K562 (cell line): Measurements from ENCODE around the gene SATB2. TPM values are rescaled to one million over a fixed set of nuclear protein-coding genes. Genes with fewer than 3 reads are reported as not detected.

ENCODE experiments used
- ATAC-seq: fragments of 200-7000 bp; cut with Tn5 transposase; 3 replicates; pipeline ENCODE4 v1.9.1; 2020; ENCODE audit warnings: moderate library complexity
- BruUV-seq: library from RNA; stranded (reverse); fragments of 400-500 nt; replicated peaks from 2 replicates; lab custom pipeline; 2021; lab: Mats Ljungman, UMichigan
- CTCF ChIA-PET: fragments of 300-600 bp; formaldehyde crosslinking; extraction: SDS; loops from one replicate; lab custom pipeline; 2021; ENCODE audit warnings: low intra/inter-chr PET ratio; lab: Yijun Ruan, JAX
- POLR2A ChIA-PET: fragments of 300-600, 350-650 bp; sonication (Branson Sonifier 250); formaldehyde crosslinking; extraction: SDS; loops from one replicate; lab custom pipeline; 2021; ENCODE audit warnings: antibody characterized with exemption, inconsistent platforms; lab: Yijun Ruan, JAX
- DNase-seq, 4 experiments: peaks; one replicate each; pipeline versions ENCODE4 v3.0.0 to v3.0.0-alpha.2; 2011 to 2018; ENCODE audit warnings: low spot score in 3 of 4, mixed read lengths in 3 of 4; ENCODE audit errors: extremely low read depth in 1 of 4
- FAIRE-seq: peaks from 2 replicates; lab custom pipeline; 2011; peaks lifted over from hg19 to GRCh38; lab: Jason Lieb, UNC
- H2AFZ ChIP-seq: 2 replicates; pipeline ENCODE4 v1.6.0; 2011; ENCODE audit warnings: low read depth, low read length, control low read depth, inconsistent platforms
- H3K27ac ChIP-seq: fragments of 200-600 bp; 3 replicates; pipeline ENCODE4 v1.8.0; 2011; ENCODE audit warnings: low read depth, mild to moderate bottlenecking, control low read depth, inconsistent platforms, low read length, moderate library complexity, mixed read lengths; ENCODE audit errors: extremely low read depth
- H3K27me3 ChIP-seq, 2 experiments: fragments of 300-600 bp in 1 of 2; 2 replicates in 1 of 2; 3 replicates in 1 of 2; pipeline versions ENCODE4 v1.6.0 to v1.8.0; 2011; ENCODE audit warnings: inconsistent platforms in 2 of 2, low read length in 2 of 2, mild to moderate bottlenecking in 1 of 2, mixed read lengths in 1 of 2, moderate library complexity in 1 of 2; ENCODE audit not compliant: control insufficient read depth in 2 of 2, insufficient read depth in 2 of 2
- H3K36me3 ChIP-seq: fragments of 300-600 bp; 3 replicates; pipeline ENCODE4 v1.8.0; 2011; ENCODE audit warnings: mild to moderate bottlenecking, low read length, inconsistent platforms; ENCODE audit not compliant: control insufficient read depth, insufficient read depth
- H3K4me1 ChIP-seq, 2 experiments: fragments of 200-600 bp in 1 of 2; replicated peaks in 1 of 2; 2 replicates in 1 of 2; 3 replicates in 1 of 2; pipeline versions ENCODE4 v1.5.1 to v1.8.0; 2011; ENCODE audit warnings: inconsistent platforms in 2 of 2, low read length in 2 of 2, mild to moderate bottlenecking in 1 of 2, mixed read lengths in 1 of 2, moderate library complexity in 1 of 2; ENCODE audit not compliant: control insufficient read depth in 2 of 2, insufficient read depth in 2 of 2
- H3K4me2 ChIP-seq: 2 replicates; pipeline ENCODE4 v1.6.1; 2011; ENCODE audit warnings: low read length, control low read depth, inconsistent platforms, mixed read lengths; ENCODE audit not compliant: insufficient read depth
- H3K4me3 ChIP-seq: fragments of 200-600 bp; sonication (generic), shearing (Covaris generic); 2 replicates; pipeline ENCODE4 v1.5.1; 2016; ENCODE audit warnings: control low read depth, inconsistent platforms
- H3K79me2 ChIP-seq: fragments of 200-600 bp; 3 replicates; pipeline ENCODE4 v1.8.0; 2011; ENCODE audit warnings: low read length, inconsistent platforms; ENCODE audit not compliant: control insufficient read depth, insufficient read depth
- H3K9ac ChIP-seq, 2 experiments: 2 replicates each; pipeline versions ENCODE4 v1.6.0 to v1.6.1; 2011; ENCODE audit warnings: low read depth in 2 of 2, low read length in 2 of 2, control low read depth in 1 of 2, inconsistent platforms in 1 of 2, mild to moderate bottlenecking in 1 of 2, mixed read lengths in 1 of 2; ENCODE audit not compliant: insufficient read depth in 1 of 2
- H3K9me1 ChIP-seq: one replicate; pipeline ENCODE4 v1.6.0; 2011; ENCODE audit warnings: inconsistent platforms, mild to moderate bottlenecking, low read length, moderate library complexity; ENCODE audit not compliant: control insufficient read depth, insufficient read depth
- H3K9me3 ChIP-seq: replicated peaks from 2 replicates; pipeline ENCODE4 v1.5.1; 2011; ENCODE audit warnings: low read depth, low read length, inconsistent platforms; ENCODE audit not compliant: control insufficient read depth, insufficient read depth
- H4K20me1 ChIP-seq: replicated peaks from 2 replicates; pipeline ENCODE4 v1.6.1; 2011; ENCODE audit warnings: low read length, inconsistent platforms, mixed read lengths; ENCODE audit not compliant: control insufficient read depth, insufficient read depth
- ARID3A ChIP-seq: IDR thresholded peaks from 2 replicates; pipeline ENCODE4 v1.6.1; 2012; ENCODE audit warnings: low read depth, low read length, improper control_type of control experiment, borderline replicate concordance
- C11orf30 ChIP-seq: fragments of 450-650 bp; IDR thresholded peaks from 2 replicates; pipeline ENCODE4 v1.6.1; 2016; ENCODE audit warnings: low read depth, mild to moderate bottlenecking
- CBFA2T3 ChIP-seq: fragments of 450-650 bp; IDR thresholded peaks from 2 replicates; pipeline ENCODE4 v1.6.1; 2017
- CBX3 ChIP-seq, 2 experiments: IDR thresholded peaks; 1 replicate in 1 of 2; 2 replicates in 1 of 2; pipeline ENCODE4 v1.6.1; 2012; ENCODE audit warnings: inconsistent platforms in 2 of 2, low read length in 2 of 2, borderline replicate concordance in 1 of 2, control low read depth in 1 of 2
- ETV5 ChIP-seq: sonication (generic); formaldehyde crosslinking; IDR thresholded peaks from 2 replicates; pipeline ENCODE4 v1.4.0; 2020; ENCODE audit warnings: low read depth, mild to moderate bottlenecking, missing genetic modification reagents
- FOSL1 ChIP-seq: fragments of 200-800 bp; sonication (Bioruptor generic); conservative IDR thresholded peaks from 2 replicates; pipeline ENCODE4 v1.6.1; 2016; ENCODE audit warnings: missing genetic modification characterization, missing compliant biosample characterization
- FOXA3 ChIP-seq, 2 experiments: fragments of 450-650 bp in 1 of 2; sonication (generic) in 1 of 2; formaldehyde crosslinking; IDR thresholded peaks in 1 of 2; conservative IDR thresholded peaks in 1 of 2; 2 replicates each; pipeline versions ENCODE4 v1.4.0 to v1.8.0; 2020 to 2022; ENCODE audit warnings: mild to moderate bottlenecking in 2 of 2, missing genetic modification reagents in 1 of 2
- ILF3 ChIP-seq: fragments of 450-650 bp; IDR thresholded peaks from 2 replicates; pipeline ENCODE4 v1.6.1; 2018; ENCODE audit warnings: antibody characterized with exemption, mild to moderate bottlenecking, moderate library complexity, borderline replicate concordance
- MLX ChIP-seq, 2 experiments: fragments of 450-650 bp in 1 of 2; sonication (generic) in 1 of 2; formaldehyde crosslinking; conservative IDR thresholded peaks; 2 replicates each; pipeline versions ENCODE4 v1.4.0 to v1.8.1; 2020 to 2022; ENCODE audit warnings: mild to moderate bottlenecking in 1 of 2, missing genetic modification reagents in 1 of 2
- NR0B1 ChIP-seq: fragments of 450-650 bp; IDR thresholded peaks from one replicate; pipeline ENCODE4 v1.6.1; 2018; ENCODE audit warnings: mild to moderate bottlenecking, moderate library complexity; ENCODE audit not compliant: partially characterized antibody
- PML ChIP-seq: IDR thresholded peaks from 2 replicates; pipeline ENCODE4 v1.6.1; 2012; ENCODE audit warnings: low read length, inconsistent platforms
- POLR3G ChIP-seq: IDR thresholded peaks from 2 replicates; pipeline ENCODE4 v1.6.1; 2011; ENCODE audit not compliant: insufficient read length, insufficient replicate concordance; ENCODE audit errors: extremely low read depth
- RFX1 ChIP-seq: fragments of 450-650 bp; IDR thresholded peaks from 2 replicates; pipeline ENCODE4 v1.6.1; 2016; ENCODE audit warnings: mild to moderate bottlenecking, moderate library complexity
- SMARCB1 ChIP-seq: IDR thresholded peaks from 2 replicates; pipeline ENCODE4 v1.6.1; 2011; ENCODE audit warnings: improper control_type of control experiment, low read depth; ENCODE audit not compliant: insufficient read length
- TFE3 ChIP-seq: fragments of 450-650 bp; formaldehyde crosslinking; IDR thresholded peaks from 2 replicates; pipeline ENCODE4 v1.4.0; 2020; ENCODE audit warnings: mild to moderate bottlenecking, mixed read lengths
- WGBS: fragments of 100-300 bp; shearing (Covaris generic); methylation state at CpG from one replicate; pipeline ENCODE4 v1.1.6; 2016; ENCODE audit warnings: low coverage, mixed read lengths; ENCODE audit not compliant: insufficient coverage; ENCODE audit errors: missing lambda C conversion rate; 5-methylcytosine and 5-hydroxymethylcytosine counted together
- in situ Hi-C: fragments of 300-500 bp; cut with MboI; formaldehyde crosslinking; loops from 4 replicates; pipeline ENCODE4 v1.15.0; 2018; ENCODE audit warnings: inconsistent platforms, mixed read lengths
- intact Hi-C: fragments of 100-400 bp; cut with micrococcal nuclease; formaldehyde crosslinking; loops from 2 replicates; pipeline ENCODE4 v1.14.2; 2022
- polyA plus RNA-seq, 8 experiments: library from polyadenylated mRNA; depleted of rRNA in 4 of 8; stranded (reverse) in 5 of 8; unstranded in 3 of 8; fragments of >200 nt; fragmentation: Nextera tagmentation in 2 of 8; fragmentation: Illumina TruSeq in 1 of 8; extraction: Ambion mirVana in 2 of 8; extraction: Trizol in 1 of 8; gene quantifications; 2 replicates each; pipeline versions ENCODE4 v1.2.1 to v1.2.3, GENCODE V29; 2011 to 2014; ENCODE audit warnings: inconsistent platforms in 1 of 8, missing spikeins in 1 of 8
- total RNA-seq, 7 experiments: library from RNA; depleted of rRNA in 6 of 7; stranded (reverse); fragments of >200 nt in 6 of 7; fragmentation: Illumina TruSeq in 2 of 7; extraction: Trizol in 2 of 7; gene quantifications; 2 replicates each; pipeline versions ENCODE4 v1.2.1 to v1.2.3, GENCODE V29; 2011 to 2021; ENCODE audit warnings: low replicate concordance in 1 of 7

SATB2 gene
- total and polyA plus RNA-seq, 9 of the 15 experiments (the other 6 are each of a cell fraction or from before 2014, with no cell fraction given): 4.5 to 34.0 (median 15.1) TPM

DNA sequence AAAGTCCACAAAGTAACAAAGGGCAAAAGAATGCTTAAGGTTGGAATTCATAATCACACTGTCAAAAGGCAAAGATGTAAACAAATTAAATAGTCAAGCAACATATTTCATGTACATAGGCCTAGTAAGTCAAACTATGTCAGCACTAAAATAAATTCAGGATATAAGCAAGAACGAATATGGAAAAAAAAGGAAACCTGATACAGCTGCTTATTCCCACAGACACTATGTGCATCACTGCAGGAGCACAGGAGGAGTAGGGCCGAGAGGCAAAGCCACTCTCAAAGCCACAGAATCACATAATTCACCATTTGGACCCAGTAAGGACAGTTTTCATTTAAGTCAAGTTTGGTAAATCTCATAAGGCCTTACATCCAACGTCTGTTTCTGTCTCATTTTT, 116.6 kb downstream of the SATB2 start:
- in situ Hi-C loops (no loop called here), intact Hi-C loops (no loop called here)
- Histone ChIP-seq H3K36me3 (peaks cover 21% of the 10 kb centered on the region), H3K9ac (no peak overlapping the region), H4K20me1 (no peaks in the 10 kb centered on the region), H3K9me1 (no peaks in the 10 kb centered on the region), H3K9me3 (no peaks in the 10 kb centered on the region), H3K27ac (no peak overlapping the region), H3K27me3 (no peaks in the 10 kb centered on the region), H2AFZ (no peak overlapping the region), H3K79me2 (no peaks in the 10 kb centered on the region), H3K4me2 (no peak overlapping the region), H3K4me3 (no peak overlapping the region), H3K4me1 (no peaks in the 10 kb centered on the region; a peak in 2 of 5 replicates)
- 50% methylated on average over 2 of the region's 3 CpGs for WGBS
- TF ChIP-seq ETV5 (CRISPR knock-in tag): no peak
- TF ChIP-seq FOXA3 (CRISPR knock-in tag; conservative IDR thresholded peaks at IDR 0.05 in 1 of 2, IDR thresholded peaks at IDR 0.05 in 1 of 2): no peak
- no peak for TF ChIP-seq SMARCB1
- TF ChIP-seq POLR3G: no peak
- no peak for TF ChIP-seq RFX1
- no peak for TF ChIP-seq FOSL1 (tag)
- TF ChIP-seq NR0B1: no peak
- no peak for TF ChIP-seq MLX (CRISPR knock-in tag; conservative IDR thresholded peaks at IDR 0.05)
- TF ChIP-seq PML: no peak
- no peak for TF ChIP-seq ILF3
- no peak for TF ChIP-seq C11orf30
- no peak for TF ChIP-seq CBFA2T3
- no peak for TF ChIP-seq CBX3 (IDR thresholded peaks at IDR 0.05; ENCODE audit: borderline replicate concordance in 1 of 2, low read length in 2 of 2)
- no peak for TF ChIP-seq ARID3A
- TF ChIP-seq TFE3 (CRISPR knock-in tag): no peak
- FAIRE-seq (no peak), ATAC-seq (no peak), DNase-seq (no peak)
- ChIA-PET POLR2A (no interaction called here), CTCF (no interaction called here)
- BruUV-seq: no TSS peak
